Left forelimb (tissue), 1 donor: Measurements from ENCODE around the gene LRRTM4.
"Not testable (repeated sequence)": the region's sequence is repeated elsewhere in the genome, so short reads cannot be mapped to it uniquely, and the experiment has no call there.

ENCODE experiments used
- DNase-seq: peaks from one replicate; pipeline ENCODE4 v3.0.0-alpha.2; 2018; ENCODE audit warnings: low spot score

LRRTM4 gene

DNA sequence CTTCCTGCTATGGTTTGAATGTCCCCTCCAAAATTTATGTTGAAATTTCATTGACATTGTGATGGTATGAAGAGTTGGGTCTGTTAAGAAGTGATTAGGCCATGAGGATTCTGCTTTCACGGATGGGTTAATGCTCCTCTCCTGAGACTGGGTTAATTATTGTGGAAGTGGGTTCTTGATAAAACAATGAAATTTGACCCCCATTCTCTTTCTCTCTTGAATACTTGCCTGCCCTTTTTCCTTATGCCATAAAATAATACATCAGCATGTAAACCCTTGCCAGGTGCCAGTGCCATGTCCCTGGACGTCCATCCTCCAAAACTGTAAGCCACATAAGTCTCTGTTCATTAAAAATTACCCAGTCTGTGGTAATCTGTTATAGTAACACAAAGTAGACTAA lies 352.8 kb downstream of the LRRTM4 start:
- no peak for DNase-seq

DNA sequence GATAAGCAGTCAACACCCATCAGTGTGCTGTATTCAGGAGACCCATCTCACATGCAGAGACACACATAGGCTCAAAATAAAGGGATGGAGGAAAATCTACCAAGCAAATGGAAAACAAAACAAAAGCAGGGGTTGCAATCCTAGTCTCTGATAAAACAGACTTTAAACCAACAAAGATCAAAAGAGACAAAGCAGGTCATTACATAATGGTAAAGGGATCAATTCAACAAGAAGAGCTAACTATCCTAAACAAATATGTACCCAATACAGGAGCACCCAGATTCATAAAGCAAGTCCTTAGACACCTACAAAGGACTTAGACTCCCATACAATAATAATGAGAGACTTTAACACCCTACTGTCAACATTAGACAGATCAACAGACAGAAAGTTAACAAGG lies 358.2 kb downstream of the LRRTM4 start:
- not testable (repeated sequence) for DNase-seq

DNA sequence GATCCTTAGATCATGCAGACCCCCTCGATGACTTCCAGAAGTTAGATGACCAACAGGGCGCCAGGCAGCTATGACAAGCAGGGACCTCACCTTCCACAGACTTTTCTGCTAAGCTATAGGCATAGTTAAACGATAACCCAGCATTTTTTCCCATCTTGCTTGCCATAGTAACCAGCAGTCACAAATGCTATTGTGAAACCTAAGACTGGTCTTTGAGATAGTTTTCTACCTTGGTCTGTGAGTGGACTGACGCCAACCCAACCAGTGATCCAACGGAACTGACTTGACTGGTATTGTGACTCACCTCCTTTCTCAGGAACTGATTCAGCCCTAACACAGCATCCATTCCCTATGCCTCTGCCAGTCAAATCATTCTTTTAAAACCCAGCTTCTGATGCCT lies 361.2 kb downstream of the LRRTM4 start:
- DNase-seq: no peak

DNA sequence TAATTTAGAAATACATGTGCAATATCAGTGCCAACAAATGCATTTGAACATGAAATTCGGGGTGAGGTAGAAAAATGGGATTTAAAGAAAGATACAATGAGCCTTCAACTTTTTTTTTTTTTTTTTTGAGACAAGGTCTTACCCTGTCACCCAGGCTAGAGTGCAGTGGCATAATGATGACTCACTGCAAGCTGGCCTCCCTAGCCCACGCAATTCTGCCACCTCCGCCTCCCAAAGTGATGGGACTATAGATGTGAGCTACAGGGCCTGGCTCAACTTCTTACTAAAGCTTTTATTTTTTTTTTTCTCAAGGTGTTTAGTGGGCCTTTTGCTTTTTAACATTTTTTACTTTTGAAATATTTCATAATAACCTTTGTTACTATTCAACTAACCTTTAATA lies 365.6 kb downstream of the LRRTM4 start:
- DNase-seq: no peak

DNA sequence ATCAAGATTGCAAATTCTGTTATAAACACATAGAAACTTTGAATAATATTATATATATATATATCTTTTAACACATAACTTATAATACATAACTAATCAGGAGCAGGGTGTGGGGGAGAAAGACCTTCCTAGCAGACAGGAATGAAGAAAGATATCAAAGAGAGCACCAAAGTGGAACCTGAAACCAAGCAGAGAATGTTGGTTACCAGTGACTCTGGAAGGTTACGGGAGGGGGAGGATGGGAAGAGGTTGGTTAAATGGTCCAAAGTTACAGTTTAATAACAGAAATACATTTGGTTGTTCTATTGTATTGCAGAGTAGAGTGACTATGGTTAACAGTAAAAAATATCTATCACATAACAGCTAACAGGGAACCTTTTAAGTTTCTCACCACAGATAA lies 366.7 kb downstream of the LRRTM4 start:
- no peak for DNase-seq

DNA sequence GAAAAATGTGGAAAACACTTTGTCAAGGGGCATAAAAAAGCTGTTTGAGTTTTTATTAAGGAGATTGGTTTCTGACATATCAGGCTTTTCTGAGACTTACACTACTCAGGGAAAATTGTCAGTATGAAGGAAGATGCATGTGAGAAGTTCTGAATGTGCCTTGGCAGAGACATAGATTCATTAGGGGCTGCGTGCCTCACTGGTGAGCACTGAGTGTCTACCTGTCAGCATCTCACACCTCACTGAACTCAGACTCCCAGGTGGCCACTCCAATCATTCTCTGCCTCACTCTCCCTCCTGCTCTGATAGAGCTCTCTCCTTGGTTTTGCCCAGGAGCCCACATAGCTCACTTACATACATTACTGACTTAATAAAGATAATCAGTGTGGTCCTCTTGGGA lies 372.6 kb downstream of the LRRTM4 start:
- no peak for DNase-seq

DNA sequence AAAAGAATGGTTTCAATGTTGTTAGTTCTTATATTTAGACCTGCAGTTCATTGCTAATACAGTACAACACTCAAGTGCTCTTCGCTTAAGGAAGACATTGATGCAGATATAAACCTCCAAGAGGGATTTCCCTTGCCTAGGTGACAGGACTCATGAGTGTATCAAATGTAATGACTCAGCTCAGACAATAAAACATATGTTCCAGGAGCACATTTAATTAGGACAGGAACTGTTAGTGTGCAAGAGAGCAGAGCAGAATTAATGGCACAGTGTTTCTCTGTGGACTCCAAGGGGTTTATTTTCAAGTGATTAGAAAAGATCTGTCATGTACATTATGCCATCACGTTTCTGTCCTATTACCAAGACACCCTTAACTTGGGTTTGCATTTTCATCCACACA lies 375.0 kb downstream of the LRRTM4 start:
- no peak for DNase-seq

DNA sequence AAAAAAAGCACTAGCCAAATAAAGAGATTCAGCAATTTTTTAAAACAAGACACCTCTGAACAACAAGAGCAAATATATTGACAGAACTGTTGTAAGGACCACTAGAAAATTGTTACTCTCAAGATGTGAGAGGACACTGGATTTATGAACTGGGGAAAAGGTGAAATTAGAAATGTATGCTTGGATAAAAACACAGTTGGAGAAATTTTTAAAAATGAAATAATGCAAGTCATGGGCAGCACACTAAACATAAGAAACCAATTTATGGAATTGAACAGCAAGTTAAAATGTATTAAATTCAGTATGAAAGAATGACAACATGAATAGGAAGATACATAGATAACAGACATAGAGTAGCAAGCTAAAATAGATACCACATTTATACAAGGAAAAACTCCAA lies 377.4 kb downstream of the LRRTM4 start:
- no peak for DNase-seq

DNA sequence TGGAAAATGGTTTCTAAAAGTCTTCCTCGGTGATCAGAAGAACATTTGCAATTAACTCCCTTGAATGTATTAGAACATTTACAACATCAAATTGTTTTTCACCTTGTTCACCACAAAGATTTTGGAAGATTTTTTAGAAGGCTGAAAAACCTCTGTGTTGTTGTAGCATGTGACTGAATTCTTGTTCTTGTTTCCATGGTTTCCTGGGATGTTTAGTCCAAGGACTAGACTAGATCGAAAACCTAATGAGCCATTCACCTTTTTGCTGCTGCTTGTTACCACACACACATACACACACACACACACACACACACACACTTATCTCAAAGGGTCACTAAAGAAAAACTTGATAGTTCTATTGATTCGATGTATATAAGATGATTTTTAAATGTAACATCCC lies 380.0 kb downstream of the LRRTM4 start:
- DNase-seq: no peak

DNA sequence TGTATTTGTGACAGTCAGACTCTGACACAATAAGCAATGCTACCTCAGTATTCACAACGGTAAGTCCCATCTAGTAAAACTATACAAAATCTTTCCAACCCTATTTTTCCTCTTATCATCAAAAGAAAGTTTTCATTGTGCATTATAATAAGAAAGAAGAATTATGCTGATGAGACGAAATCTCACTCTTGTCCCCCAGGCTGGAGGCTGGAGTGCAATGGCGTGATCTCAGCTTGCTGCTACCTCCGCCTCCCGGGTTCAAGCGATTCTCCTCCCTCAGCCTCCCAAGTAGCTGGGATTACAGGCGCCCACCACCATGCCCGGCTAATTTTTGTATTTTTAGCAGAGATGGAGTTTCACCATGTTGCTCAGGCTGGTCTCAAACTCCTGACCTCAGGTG lies 393.7 kb downstream of the LRRTM4 start:
- not testable (repeated sequence) for DNase-seq

DNA sequence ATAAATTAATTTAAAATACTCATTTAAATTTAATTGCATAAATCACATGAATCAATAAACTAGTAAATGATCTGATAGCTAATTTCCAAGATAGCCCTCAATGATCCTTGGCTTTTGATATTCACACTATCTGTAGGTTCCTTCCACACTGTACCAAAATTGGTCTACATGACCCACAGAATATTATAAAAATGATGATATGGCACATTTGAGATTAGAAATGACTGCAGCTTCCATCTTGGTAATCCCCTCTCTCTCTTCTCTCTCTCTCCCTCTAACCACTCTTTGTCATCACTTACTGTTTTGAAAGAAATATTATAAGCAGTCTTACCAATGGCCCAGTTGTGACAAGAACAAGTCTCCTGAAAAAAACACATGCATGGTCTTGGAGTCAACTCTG lies 394.8 kb downstream of the LRRTM4 start:
- DNase-seq: no peak

DNA sequence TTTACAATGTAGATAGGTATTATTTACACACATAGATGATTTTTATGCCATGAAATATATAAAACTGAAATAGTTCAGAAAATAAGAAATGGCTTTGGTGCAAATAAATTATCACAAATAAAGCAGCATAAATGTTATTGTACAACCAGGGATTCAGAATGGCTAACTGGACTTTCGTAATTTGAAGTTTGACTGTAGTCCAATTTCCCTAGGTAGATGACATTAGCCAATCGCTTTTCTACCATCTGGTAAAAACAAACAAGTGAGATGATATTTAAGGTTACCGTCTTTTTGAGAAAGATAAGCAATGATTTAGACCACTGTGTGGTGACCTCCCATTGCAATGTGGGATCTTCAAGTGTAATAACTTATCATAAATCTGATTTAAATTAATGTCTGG lies 400.7 kb downstream of the LRRTM4 start:
- no peak for DNase-seq

DNA sequence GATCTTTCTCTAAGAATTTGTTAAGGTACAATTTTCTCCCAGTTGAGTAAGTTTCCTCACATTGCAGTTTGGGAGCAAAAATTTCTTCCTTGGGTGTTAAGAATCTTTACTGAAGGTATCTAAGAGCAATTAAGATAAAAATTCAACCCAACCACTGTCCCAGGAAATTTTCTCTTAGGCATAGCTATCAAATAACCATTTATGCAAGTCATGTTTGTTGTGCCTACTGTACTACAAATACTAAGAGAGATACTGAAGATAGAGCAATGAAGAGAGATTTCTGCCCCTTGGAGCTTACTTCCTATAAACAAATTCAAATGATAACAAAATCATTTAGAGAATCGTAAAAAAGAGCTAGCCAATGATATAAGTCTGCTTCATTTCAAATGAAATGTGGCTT lies 402.8 kb downstream of the LRRTM4 start:
- DNase-seq: no peak

DNA sequence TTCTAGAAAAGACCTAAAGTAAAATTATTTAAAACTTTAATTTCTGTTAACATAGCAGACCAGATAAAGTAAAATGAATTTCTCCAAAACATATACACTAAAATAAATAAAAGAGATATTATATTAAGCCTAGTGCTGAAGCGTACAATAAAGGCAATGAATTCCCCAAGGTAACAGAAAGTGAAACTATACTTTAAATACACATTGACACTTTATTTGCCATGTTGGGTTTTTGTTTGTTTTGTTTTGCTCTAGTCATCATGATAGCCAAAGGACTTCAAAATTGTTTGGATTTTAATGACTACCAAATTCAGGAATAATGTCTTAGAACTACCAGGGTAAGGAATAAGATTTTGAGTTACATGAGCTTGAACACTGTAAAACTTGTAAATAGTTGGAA lies 413.3 kb downstream of the LRRTM4 start:
- DNase-seq: no peak

DNA sequence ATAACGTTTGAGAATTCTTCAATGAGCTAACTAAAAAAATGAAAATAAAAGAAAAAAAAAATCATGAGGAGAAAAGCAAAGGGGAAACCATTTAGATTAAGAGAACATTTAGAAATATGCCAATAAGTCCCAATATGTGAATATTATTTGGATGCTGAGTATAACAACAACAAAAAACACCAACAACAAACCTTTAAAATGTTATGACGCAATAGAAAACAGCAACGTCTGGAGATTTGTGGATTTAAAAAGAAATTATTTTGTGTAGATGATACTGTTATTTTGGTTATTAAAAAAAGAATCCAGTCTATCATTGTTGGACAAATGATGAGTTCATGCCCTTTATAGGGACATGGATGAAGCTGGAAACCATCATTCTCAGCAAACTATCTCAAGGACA lies 417.2 kb downstream of the LRRTM4 start:
- DNase-seq: no peak

DNA sequence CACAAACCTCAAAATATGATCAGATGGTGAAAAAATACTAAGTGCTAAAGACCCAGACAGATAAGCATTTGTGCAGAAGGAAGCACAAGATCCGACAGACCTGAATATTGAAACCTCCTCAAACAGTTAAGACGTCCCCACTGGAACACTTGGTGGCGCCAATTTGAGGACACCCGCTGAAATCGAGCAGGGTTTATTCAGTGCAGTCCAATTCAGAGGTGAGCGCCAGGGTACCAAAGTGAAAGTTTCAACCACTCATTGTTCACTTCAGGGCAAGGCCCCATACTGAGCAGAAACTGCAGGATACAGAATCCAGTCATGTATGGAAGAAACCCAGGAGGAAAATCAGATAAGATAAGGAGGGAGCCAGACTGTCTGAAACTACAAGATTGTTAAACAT lies 417.6 kb downstream of the LRRTM4 start:
- DNase-seq: no peak

DNA sequence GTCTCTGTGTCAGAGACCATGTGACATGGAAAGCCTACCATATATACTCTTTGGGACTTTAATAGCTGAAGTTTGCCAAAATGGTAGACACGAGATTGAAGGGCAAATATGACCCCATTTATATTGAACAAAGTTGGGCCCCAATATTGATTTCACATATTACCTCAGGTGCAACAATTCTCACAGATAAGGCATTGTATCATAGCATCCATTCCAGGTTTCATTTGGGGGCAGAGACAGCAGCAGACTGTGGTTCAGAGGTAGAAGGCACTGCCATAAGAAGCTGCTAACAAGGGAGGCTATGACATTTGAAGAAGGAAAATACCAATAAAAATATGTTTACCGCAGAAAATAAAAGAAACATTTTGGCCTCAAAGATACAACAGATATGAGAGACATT lies 419.2 kb downstream of the LRRTM4 start:
- DNase-seq: no peak

DNA sequence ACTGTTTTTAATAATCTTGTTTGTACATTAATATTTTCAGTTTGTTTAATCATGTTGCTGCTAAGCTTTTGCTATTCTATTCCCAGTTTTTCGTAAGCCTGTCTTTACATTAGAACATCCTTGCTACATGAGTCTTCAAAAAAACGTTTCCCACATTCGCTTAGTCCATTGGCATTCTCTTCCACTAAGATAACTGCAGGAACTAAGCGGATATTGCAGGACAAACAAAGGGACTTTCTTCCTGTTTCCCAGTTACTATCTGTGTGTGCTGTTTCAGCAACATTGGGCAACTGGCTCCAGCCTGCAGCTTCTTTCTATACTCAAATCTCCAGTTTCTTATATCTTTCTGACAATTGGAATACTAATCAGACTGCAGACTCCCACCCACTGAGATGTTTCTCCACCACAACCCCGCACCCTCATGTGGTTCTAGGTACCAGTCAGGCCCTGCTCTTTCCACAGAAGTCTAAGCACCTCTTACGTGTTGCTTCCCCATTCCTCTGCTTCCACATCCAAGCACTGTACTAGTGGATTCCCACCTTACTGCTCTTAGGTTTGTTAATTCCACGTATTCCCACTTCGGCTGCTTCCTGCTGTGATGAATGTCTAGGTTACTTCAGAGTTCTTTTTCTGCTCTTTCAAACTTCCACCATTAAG lies 420.3 kb downstream of the LRRTM4 start:
- DNase-seq: no peak

DNA sequence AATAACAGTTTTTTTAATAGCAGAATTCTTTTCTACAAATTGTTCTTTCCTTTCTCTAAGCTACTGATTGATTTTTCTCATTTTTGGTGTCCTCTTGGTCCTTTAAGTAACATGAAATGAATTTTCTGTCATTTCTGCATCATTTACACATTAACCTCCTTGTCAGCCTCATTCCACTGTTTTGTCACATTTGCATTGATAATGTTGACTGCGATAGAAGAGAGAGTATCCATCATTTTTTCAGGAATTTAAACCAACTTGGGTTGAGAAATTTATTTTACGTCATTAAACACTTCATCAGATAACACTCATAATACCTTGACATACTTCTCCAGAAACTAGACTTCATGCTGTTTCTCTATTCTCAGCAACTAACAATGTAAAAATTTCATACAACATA lies 422.2 kb downstream of the LRRTM4 start:
- no peak for DNase-seq

DNA sequence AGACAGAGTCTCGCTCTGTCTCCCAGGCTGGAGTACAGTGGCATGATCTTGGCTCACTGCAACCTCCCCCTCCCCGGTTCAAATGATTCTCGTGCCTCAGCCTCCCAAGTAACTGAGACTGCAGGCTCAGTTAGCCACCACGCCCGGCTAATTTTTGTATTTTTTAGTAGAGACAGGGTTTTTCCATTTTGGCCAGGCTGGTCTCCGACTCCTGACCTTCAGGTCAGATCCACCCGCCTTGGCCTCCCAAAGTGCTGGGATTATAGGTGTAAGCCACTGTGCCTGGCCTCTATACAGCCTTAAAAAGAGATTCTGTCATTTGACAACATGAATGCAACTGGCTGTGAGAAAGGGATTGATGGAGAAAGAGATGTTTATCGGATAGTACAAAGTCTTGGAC lies 426.7 kb downstream of the LRRTM4 start:
- not testable (repeated sequence) for DNase-seq

DNA sequence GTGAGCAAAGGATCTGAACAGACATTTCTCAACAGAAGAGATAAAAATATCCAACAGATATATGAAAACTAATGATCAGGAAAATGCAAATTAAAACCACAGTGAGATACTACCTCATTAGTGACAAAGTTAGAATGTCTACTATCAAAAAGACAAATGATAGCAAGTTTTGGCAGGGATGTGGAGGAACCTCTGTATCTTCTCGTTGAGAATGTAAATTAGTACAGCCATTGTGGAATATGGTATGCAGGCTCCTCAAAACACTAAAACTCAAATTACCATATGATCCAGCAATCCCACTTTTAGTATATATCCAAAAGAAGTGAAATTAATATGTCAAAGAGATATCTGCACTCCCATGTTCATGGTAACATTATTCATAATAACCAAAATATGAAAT lies 427.1 kb downstream of the LRRTM4 start:
- no peak for DNase-seq

DNA sequence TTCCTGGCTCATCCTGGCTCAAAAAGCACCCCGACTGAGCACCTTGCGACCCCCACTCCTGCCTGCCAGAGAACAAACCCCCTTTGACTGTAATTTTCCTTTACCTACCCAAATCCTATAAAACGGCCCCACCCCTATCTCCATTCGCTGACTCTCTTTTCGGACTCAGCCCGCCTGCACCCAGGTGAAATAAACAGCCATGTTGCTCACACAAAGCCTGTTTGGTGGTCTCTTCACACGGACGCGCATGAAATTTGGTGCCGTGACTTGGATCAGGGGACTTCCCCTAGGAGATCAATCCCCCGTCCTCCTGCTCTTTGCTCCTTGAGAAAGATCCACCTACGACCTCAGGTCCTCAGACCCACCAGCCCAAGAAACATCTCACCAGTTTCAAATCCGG lies 433.8 kb downstream of the LRRTM4 start:
- DNase-seq: not testable (repeated sequence)

DNA sequence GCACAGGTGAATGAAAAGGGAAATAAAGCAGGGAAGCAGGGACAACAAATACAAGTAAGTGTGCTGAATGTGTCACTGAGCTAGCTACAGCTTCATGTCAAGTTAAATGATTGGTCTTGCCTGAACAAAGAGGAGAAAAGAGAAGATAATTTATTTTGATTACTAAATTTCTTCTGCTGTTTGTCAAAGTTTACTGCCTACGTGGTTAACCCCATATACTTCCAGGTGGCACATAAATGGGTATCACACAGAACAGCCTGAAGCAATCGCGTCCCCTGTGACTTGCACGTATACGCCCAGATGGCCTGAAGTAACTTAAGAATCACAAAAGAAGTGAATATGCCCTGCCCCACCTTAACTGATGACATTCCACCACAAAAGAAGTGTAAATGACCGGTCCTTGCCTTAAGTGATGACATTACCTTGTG lies 434.2 kb downstream of the LRRTM4 start:
- DNase-seq: no peak

DNA sequence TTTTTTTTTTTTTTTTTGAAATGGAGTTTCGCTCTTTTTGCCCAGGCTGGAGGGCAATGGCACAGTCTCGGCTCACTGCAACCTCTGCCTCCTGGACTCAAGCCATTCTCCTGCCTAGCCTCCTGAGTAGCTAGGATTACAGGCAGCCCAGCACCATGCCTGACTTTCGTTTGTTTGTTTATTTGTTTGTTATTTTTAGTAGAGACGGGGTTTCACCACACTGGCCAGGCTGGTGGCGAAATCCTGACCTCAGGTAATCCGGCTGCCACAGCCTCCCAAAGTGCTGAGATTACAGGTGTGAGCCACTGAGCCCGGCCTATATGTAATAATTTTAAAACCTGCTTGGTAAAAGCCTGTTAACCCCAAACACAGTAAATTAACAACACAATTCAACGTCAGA lies 435.7 kb downstream of the LRRTM4 start:
- DNase-seq: no peak

DNA sequence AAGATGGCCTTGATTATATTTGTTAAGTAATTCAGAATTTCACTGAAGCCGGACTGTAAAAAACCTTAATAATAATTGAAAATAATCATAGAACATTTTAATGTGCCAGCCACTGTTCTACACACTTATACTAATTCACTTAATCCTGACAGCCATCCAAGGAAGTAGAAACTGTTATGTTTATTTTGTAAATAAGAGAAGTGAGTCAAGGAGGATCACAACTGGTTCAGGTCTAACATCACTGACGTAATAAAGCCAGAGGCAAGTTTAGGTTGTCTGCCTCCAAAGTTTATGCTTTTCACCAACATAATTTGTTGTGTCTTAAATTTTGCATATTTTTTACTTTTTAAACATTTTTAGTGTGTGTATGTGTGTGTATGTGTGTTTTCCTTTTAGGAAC lies 436.1 kb downstream of the LRRTM4 start:
- DNase-seq: no peak
